ENCODE results near the gene COLQ.
"Not testable (repeated sequence)": the region's sequence is repeated elsewhere in the genome, so short reads cannot be mapped to it uniquely, and the experiment has no call there.

Gene COLQ

GRCh38 chr3:15428539-15428938, 93.0 kb downstream of the COLQ start:
- peak; percentile 55 for DNase-seq (ENCODE audit: low read depth, low spot score)

DNA sequence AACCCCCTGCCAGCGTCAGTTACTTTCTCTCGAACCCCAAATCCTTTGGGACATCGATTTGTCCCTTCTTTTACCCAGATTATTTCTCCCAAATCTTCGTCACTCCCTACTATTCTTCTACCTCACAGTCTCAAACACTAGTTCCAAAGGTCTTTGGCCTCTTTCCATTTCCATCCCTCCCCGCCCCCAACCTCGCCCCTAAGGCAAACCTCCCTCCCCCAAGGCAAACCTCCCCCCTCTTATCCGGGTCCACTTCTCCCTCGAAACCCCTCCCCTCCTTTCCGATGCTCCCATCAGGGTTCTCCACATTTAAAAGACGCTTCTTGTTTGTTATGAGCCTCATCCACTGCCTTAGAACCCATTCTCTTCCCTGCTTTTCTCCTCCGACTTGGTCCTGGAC, 93.5 kb downstream of the COLQ start:
- no peak for DNase-seq (ENCODE audit: low read depth, low spot score)

DNA sequence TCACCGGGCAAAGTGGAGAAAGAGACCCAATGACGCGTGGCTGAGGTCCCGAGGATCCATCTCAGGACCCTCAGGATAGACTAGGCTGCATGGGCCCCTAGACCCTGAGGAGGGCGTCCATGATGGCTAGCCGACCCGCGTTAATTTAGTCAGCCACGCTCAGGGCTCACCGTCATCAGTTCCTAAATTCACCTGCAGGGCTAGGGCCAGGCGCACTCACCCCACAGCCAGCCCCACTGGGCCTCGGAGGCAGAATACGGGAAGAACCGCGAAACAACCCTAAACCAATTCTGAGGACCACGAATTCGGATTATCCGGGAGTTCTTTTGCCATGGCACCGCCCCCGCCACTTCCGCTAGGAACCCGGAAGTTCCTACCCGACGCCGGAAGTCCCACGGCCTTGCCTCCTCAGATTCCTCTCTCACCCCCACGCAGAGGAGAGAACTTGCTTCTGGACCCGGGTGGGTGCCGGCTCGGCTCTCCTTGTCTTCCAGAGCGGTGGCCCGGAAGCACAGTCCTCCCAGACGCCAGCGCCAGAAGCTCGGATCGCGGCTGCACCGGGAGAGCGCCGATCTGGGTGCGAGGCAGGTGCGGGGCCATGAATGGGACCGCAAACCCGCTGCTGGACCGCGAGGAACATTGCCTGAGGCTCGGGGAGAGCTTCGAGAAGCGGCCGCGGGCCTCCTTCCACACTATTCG, 94.2 kb downstream of the COLQ start, which contains the start of the genes EAF1 and METTL6:
TSS of gene EAF1 (plus strand) at position 417 of the 699 bp plus-strand sequence. CDS start at position 599, 182 bp downstream.
TSS of gene METTL6 (minus strand) at position 363 of the 699 bp plus-strand sequence. CDS start 1,033 bp downstream, outside the sequence.
- peak; percentile 86 for DNase-seq (ENCODE audit: low read depth, low spot score)

- no peak for DNase-seq (ENCODE audit: low read depth, low spot score)
Observed at GRCh38 chr3:15426579-15427118, 94.9 kb downstream of the COLQ start.

GRCh38 chr3:15420871-15421270, 100.6 kb downstream of the COLQ start:
- DNase-seq (ENCODE audit: low read depth, low spot score) = no peak

DNA sequence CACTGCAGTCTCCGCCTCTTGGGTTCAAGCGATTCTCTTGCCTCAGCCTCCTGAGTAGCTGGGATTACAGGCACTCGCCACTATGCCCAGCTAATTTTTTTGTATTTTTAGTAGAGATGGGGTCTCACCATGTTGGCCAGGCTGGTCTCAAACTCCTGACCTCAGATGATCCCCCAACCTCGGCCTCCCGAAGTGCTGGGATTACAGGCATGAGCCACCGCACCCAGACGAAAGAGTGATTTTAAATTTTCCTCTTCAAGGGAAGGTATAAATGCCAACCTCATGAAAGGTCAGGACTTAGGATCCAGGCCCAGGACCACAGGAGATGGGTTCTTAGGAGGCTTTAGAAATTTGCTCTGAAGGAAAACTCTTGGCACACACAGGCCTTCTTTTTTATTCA, 110.5 kb downstream of the COLQ start:
- DNase-seq (ENCODE audit: low read depth, low spot score) = not testable (repeated sequence)

DNA sequence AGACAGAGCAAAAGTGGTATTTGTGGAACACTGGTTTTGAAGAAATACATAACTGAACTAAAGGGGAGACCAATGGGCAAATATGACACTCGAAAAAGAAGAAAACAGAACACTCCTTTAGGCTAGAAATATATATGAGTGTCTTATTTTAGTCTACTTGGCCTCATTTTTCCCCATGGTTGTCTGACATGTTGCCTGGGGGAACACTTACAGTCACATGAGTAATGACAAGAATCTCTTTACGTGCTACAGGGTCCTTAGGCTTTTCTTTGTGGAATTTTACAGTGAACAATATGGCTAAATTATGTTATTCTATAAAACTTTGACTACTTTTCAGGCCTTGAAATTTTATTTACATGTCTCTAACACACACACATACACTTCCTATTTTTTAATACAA, 111.7 kb downstream of the COLQ start:
- DNase-seq (ENCODE audit: low read depth, low spot score) = no peak

DNA sequence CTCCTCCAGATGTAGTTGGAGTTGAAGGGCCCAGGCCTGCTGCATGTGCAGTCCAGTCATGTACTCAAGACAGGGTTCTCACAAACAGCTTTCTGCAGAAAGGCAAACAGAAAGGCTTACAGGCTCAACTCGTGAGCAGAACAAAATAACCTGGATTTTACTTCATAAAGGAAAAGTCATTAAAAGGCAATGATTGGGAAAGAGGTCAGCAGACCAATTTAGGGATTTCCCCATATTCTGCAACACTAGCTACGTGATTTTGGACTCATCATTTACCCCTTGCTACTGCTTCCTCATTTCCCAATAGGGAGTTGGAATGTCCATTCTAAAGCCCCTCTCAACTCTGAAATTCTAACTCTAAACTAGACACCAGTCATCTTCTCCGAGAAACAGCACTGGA, 112.3 kb downstream of the COLQ start:
- DNase-seq (ENCODE audit: low read depth, low spot score) = no peak

- peak; percentile 70 for DNase-seq (ENCODE audit: low read depth, low spot score)
Observed at GRCh38 chr3:15405448-15406050, 116.0 kb downstream of the COLQ start.

DNA sequence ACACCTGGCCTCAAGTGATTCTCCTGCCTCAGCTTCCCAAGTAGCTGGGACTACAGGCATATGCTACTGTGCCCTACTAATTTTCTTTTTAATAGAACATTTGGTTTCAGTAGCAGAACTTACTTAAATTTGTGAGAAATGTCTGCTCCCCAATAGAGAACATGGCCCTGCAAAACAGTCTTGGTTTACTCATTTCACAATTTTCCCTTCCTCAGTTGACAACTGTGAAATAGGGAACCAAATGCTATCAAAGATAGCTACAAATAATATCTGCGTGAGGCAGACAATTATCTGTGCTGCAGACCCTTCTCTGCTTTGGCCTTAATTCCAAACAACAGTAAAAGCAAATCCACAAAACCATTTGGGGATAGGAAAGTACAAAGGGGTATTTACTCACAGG, 116.7 kb downstream of the COLQ start:
- DNase-seq (ENCODE audit: low read depth, low spot score) = no peak

DNA sequence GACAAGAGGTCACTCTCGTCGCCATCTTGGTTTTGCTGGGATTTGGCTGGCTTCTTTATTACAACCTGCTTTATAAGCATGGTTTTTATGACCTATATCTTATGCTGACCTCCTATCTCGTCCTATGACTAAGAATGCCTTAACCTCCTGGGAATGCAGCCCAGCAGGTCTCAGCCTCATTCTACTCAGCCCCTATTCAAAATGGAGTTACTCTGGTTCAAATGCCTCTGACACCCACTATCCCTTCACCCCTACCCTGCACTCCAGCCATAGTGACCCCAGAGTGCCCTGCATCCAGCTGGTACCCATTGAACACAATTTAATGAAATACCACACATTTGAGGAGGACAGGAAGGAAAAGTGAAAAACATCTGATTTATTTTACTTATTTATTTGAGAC, 117.5 kb downstream of the COLQ start:
- DNase-seq (ENCODE audit: low read depth, low spot score) = no peak

DNA sequence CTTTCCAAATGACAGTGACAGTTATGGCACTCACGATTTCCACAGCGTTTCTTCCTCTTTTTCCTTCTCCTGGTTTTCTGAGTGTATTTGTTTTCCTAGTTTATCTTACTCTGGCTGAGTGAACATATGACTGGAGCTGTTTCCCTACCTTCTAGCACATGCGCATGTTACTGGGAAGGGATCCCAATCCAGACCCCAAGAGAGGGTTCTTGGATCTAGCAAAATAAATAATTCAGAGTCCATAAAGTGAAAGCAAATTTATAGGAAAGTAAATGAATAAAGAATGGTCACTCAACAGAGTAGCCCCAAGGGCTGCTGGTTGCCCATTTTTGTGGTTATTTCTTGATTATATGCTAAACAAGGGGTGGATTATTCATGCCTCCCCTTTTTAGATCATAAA, 118.0 kb downstream of the COLQ start:
- DNase-seq (ENCODE audit: low read depth, low spot score) = no peak

GRCh38 chr3:15401936-15402335, 119.6 kb downstream of the COLQ start:
- no peak for DNase-seq (ENCODE audit: low read depth, low spot score)

All from astrocyte of the hippocampus (primary cell).